HCT116 (cell line): ENCODE data around the gene DNAJC18.

Experiments used
- POLR2A ChIP-seq: IDR thresholded peaks from 2 replicates; pipeline ENCODE4 v1.7.0; 2011; ENCODE audit warnings: borderline replicate concordance; ENCODE audit not compliant: insufficient read depth, insufficient read length; ENCODE audit errors: extremely low read depth
- TF ChIP-seq, protein P1 (sequence below), 3 experiments: fragments of 200-600 bp in 1 of 3; sonication (generic) in 1 of 3; IDR thresholded peaks in 2 of 3; conservative IDR thresholded peaks in 1 of 3; 2 replicates each; pipeline ENCODE4 v1.5.1; 2012 to 2017; ENCODE audit warnings: low read depth in 2 of 3, low read length in 2 of 3, antibody characterized with exemption in 1 of 3, borderline replicate concordance in 1 of 3, control low read depth in 1 of 3, mild to moderate bottlenecking in 1 of 3, mixed read lengths in 1 of 3, mixed run types in 1 of 3, moderate library complexity in 1 of 3; ENCODE audit not compliant: insufficient read depth in 1 of 3

GRCh38 chr5:139364466-139364865 is 74.9 kb downstream of the DNAJC18 start:
- no peak for TF ChIP-seq POLR2A
- TF ChIP-seq, protein P1, sequence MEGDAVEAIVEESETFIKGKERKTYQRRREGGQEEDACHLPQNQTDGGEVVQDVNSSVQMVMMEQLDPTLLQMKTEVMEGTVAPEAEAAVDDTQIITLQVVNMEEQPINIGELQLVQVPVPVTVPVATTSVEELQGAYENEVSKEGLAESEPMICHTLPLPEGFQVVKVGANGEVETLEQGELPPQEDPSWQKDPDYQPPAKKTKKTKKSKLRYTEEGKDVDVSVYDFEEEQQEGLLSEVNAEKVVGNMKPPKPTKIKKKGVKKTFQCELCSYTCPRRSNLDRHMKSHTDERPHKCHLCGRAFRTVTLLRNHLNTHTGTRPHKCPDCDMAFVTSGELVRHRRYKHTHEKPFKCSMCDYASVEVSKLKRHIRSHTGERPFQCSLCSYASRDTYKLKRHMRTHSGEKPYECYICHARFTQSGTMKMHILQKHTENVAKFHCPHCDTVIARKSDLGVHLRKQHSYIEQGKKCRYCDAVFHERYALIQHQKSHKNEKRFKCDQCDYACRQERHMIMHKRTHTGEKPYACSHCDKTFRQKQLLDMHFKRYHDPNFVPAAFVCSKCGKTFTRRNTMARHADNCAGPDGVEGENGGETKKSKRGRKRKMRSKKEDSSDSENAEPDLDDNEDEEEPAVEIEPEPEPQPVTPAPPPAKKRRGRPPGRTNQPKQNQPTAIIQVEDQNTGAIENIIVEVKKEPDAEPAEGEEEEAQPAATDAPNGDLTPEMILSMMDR (IDR thresholded peaks at IDR 0.05 in 2 of 3, conservative IDR thresholded peaks at IDR 0.05 in 1 of 3; ENCODE audit: borderline replicate concordance in 1 of 3, insufficient read depth in 1 of 3, low read depth in 2 of 3, low read length in 2 of 3): no peak
